NCI-H1436 (cell line): ENCODE measurements around the gene YIPF6.
"Not testable (repeated sequence)": the region's sequence is repeated elsewhere in the genome, so short reads cannot be mapped to it uniquely, and the experiment has no call there.

ENCODE experiments used
- DNase-seq: peaks from one replicate; lab custom pipeline; 2025; lab: John Stamatoyannopoulos, UW

The YIPF6 gene

DNA sequence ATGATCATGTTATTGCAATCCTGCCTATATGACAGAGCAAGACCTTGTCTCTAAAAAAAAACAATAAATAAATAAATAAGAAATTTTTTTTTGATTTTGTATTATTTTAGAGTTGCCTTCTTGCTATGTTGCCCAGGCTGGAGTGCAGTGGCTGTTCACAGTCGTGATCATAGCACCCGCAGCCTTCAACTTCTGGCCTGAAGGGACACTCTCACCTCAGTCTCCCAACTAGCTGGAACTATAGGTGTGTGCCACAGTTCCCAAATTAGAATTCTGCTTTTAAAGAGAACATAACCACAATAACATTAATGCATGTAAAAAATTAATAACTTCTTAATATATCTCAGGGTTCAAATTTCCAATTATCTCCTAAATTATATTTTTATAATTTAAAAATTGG, 7.8 kb downstream of the YIPF6 start:
- DNase-seq: no peak

DNA sequence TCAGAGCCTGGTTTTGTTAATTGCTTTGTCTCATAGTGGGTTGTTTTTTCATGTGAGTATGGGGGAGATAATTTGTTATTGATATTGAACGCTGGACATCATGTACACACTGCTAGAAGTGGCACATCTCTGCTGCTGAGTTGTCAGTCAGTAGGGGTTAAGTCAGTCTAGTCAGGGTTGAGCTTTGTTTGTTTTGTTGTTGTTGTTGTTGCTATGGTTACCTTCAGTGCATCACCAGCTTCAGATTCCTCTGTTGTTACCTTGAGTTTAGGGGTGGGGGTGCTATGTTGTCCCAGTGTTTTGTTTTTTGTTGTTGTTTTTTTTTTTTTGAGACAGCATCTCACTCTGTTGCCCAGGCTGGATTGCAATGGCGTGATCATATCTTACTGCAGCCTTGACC, 9.9 kb downstream of the YIPF6 start:
- no peak for DNase-seq

GRCh38 chrX:68511255-68511654, 12.4 kb downstream of the YIPF6 start:
- peak; percentile 34 for DNase-seq

GRCh38 chrX:68524680-68525079, 25.8 kb downstream of the YIPF6 start:
- not testable (repeated sequence) for DNase-seq

GRCh38 chrX:68532831-68533533, 34.1 kb downstream of the YIPF6 start:
- DNase-seq: no peak

DNA sequence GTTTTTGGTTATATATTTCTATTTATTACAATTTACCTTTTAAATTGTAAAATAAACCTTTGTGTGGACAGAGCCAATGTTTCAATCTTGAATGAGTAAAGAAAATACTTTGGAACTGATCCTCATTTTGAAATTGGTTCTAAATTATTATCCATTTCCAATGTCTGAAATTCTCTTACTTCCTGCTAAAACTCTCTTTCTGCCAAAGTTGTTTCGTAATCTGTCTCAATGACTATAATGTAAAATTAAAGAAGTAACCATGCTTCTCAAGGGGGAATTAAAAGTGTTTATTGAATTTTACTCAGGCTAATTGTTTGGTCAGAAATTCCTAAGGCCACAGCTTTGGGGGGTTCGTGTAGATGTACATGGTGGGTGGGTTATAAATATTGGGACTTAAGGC, 34.8 kb downstream of the YIPF6 start:
- DNase-seq: no peak

DNA sequence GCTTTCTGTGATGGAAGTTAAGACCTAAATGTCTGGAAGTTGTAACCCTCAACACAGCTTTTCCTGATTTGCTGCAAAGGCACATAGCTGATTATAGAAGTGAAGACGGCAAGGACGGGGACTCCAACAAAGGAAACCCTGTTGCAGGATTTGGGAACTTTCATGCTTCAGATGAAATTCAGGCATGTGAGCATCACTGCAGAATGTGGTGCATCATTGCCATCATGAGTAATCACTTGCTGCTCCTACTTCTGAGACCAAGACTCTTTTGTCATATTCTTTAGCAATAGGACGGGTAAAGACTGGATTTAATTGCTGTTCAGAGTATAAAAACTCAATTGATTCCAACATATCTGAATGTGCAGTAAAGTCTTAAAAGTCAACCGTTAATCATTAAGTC, 35.8 kb downstream of the YIPF6 start:
- DNase-seq: no peak

- no peak for DNase-seq
Measured at GRCh38 chrX:68536429-68536828, 37.6 kb downstream of the YIPF6 start.

DNA sequence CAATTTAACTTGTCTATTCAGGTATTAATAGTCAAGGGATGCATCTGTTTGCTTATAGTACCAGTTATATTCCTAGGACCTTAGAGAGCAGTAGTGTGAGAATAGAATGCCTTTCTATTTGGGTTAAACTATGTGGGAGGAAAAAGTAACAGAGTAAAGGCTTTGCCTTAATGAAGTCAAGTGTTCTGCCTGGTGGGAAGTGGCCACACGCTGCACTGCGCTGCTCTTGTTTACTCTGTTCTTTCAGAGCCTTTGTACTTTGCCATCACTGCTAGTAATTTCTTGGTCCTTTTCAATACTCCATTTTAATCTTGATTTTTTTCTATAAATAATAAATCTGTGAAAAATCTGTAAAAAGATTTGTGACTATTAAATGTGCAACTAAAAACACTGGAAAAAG, 38.0 kb downstream of the YIPF6 start:
- DNase-seq: no peak

DNA sequence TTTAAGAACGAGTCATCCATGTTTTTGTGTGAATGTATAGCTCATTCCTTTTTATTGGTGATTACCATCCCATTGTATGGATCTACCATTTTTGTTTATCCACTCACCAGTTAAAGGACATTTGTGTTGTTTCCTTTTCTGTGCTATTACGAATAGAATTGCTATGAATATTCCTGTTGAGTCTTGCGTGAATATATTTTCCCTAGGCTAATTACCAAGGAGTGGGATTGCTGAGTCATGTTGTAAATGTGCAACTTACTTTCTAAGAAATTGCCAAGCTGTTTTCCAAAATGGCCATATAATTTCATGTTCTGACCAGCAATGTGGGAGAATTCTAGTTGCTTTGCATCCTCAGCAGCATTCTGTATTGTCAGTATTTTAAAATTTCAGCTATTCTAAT, 51.3 kb downstream of the YIPF6 start:
- no peak for DNase-seq

- DNase-seq: no peak
Measured at GRCh38 chrX:68556036-68556435, 57.2 kb downstream of the YIPF6 start.

- DNase-seq: not testable (repeated sequence)
Measured at GRCh38 chrX:68557126-68557525, 58.3 kb downstream of the YIPF6 start.

- not testable (repeated sequence) for DNase-seq
Measured at GRCh38 chrX:68559905-68560304, 61.1 kb downstream of the YIPF6 start.

DNA sequence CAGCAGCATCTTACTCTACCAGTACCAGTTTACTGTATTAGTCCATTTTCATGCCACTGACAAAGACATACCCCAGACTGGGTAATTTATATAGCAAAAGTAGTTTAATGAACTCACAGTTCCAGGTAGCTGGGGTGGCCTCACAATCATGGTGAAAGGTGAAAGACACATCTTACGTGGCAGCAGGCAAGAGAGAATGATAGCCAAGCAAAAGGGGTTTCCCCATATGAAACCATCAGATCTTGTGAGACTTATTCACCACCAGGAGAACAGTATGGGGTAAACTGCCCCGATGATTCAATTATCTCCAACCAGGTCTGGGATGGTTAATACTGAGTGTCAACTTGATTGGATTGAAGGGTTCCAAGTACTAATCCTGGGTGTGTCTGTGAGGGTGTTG, 69.3 kb downstream of the YIPF6 start:
- DNase-seq: no peak

DNA sequence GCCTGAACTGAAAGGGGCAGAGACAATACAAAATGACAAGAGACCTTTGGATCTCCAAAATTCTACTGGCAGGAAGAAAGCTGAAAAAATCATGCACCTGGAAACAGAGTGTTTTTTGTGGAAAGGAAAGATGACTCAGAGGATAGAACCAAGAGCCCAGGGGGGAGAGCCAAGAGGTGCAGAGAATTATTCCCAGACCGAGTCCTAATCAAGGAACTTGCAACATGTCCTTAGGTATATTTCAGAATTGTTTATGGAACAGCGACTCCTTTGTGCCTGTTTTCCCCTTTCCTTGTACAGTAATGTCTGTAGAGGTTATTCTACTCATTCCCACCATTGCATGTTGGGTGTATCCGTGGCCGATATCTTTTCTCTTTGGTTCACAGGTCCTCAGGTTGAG, 71.7 kb downstream of the YIPF6 start:
- DNase-seq: no peak

GRCh38 chrX:68571292-68571609, 72.4 kb downstream of the YIPF6 start:
- DNase-seq: no peak

DNA sequence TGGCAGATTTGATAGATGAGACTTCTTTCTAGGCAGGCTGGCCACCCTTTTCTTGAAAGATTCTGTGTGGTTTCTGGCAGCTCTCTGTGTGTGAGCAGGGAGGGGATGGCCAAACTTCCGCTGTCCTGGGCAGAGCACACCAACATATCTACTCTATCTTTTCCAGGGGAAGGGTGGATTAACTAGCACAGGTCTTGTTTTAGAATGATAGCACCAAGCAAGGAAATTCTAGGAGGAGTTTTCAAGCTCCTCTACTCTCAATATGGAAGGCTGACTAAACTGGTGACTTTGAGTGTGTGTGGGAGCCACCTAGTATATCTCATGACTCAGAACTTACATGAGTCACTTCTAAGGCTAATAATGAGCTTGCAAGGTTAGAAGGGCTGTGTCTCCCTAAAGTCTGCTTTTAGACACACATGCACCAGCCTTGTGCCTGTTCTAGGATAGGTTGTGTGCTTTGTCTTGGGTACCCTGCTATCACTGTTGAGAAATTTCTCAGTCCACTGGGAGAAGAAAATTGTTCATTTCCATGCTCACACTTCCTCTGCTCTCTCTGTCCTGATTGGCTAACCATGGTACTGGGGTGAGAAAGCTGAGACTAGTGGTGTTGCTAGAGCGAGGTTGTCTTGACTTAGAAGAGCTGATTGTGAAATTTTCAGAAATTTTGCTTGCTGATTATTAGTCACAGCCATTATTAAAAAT, 72.9 kb downstream of the YIPF6 start:
- no peak for DNase-seq

- DNase-seq: no peak
Measured at GRCh38 chrX:68574240-68574639, 75.4 kb downstream of the YIPF6 start.

DNA sequence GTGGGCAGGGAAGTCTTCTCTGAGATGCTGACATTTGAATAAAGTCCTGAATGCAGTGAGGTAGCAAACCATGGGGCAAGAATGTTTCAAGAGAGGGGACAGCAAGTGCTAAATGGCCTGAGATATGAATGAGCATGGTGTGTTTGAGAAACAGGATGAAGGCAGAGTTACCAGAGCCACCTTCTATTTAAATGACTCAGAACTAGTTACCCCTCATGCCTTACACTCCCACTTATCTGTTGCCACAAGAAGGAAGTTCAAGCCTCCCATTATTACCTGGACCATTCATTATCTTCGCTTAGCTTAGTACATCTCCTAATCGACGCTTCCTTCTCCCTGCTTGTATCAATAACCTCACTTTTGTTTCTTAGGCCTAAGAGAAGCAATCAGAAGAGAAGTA, 81.0 kb downstream of the YIPF6 start:
- DNase-seq: no peak

DNA sequence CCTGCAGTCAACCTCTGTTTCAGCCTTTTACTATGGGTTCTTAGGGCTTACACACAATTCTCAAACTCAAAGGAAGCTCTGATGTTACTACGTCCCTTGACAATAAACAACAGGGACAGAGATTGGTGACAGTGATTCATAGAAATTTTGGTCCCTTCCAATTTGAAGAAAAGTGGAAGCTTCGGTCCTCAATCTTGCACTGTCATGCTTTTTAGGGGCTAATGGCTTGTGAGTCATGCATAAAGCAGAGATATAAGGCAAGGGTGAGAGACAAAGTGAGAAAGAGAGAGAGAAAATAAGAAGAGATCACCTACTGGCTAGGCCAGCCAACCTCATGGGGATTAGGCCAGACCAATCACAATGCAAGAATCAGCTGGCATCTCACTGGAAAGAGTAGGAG, 85.4 kb downstream of the YIPF6 start:
- DNase-seq: no peak
